HG02798 (cell line): ENCODE results near the gene FBXO17.
"Not testable (repeated sequence)": the region's sequence is repeated elsewhere in the genome, so short reads cannot be mapped to it uniquely, and the experiment has no call there.

ENCODE experiments used
- ATAC-seq: cut with Tn5 transposase; IDR thresholded peaks from one replicate; pipeline ENCODE4 v1.9.1; 2021; ENCODE audit warnings: mild to moderate bottlenecking; ENCODE audit not compliant: unreplicated experiment, poor library complexity

The FBXO17 gene, protein sequence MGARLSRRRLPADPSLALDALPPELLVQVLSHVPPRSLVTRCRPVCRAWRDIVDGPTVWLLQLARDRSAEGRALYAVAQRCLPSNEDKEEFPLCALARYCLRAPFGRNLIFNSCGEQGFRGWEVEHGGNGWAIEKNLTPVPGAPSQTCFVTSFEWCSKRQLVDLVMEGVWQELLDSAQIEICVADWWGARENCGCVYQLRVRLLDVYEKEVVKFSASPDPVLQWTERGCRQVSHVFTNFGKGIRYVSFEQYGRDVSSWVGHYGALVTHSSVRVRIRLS

GRCh38 chr19:38975214-38975860 lies at the start of gene FBXO17:
Gene FBXO17, minus strand, starts transcription at chr19:38975742. Its CDS starts 25,423 bp downstream, at chr19:38950319.
- no peak for ATAC-seq

- ATAC-seq: no peak
These were observed 49.5 kb upstream of the FBXO17 start for GRCh38 chr19:39024875-39025641.

GRCh38 chr19:39021063-39021462 lies 45.5 kb upstream of the FBXO17 start:
- ATAC-seq: no peak

DNA sequence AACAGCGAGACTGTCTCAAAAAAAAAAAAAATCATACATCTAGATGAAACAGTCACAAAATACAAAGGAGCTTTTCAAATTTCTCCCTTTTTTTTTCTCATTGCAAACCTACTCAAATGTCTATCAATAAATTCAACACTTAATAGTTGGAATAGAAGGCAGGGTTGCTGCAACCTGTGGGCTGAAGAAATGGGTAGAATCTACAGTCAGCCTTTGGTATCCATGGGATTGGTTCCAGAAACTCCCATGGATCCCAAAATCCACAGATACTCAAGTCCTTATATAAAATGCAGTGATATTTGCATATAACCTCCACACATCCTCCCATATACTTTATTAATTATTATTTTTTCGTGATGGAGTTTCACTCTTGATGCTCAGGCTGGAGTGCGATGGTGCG lies 42.1 kb upstream of the FBXO17 start:
- ATAC-seq: no peak

DNA sequence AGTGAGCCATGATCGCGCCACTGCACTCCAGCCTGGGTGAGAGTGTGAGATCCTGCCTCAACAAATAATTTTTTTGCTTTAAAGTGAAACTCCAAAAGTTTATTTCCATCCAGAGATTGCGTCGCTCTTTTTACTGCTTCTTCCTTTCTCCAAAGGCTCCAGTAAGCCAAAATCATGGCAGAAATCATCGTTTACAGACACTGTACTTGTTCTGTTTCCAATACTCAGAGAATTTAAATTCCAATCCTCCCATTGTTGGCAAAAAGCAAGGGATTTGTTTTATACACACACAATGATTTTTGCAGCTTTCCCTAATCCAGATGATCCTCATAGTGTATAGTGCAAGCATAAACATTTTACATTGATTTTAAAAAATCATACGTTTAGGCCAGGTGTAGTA lies 41.5 kb upstream of the FBXO17 start:
- ATAC-seq: no peak

GRCh38 chr19:39014037-39014436 lies 38.5 kb upstream of the FBXO17 start:
- ATAC-seq: no peak

DNA sequence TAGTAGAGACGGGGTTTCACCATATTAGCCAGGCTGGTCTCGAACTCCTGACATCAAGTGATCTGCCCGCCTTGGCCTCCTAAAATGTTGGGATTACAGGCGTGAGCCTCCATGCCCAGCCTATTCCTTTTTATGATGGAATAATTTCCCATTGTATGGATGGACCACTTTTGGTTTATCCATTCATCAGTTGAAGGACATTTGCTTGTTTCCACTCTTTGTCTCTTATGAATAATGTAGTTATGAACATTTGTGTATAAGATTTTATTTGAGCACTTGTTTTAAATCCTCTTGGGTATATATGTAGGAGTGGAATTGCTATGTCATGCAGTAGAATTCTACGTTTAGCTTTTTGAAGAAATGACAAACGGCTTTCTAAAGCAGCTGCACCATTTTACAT lies 33.5 kb upstream of the FBXO17 start:
- no peak for ATAC-seq

DNA sequence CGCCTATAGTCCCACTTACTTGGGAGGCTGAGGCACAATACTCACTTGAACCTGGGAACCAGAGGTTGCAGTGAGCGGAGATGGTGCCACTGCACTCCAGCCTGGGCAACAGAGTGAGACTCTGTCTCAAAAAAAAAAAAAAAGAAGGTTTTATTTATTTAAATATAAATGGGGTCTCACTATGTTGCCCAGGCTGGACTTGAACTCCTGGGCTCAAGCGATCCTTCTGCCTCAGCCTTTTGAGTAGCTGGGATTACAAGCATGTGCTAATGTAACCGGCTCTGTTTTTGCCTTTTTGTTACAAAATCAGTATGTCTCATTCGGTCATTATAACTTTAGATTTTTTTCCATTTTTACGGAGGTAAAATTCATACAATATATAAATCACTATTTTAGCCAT lies 32.6 kb upstream of the FBXO17 start:
- ATAC-seq: no peak

DNA sequence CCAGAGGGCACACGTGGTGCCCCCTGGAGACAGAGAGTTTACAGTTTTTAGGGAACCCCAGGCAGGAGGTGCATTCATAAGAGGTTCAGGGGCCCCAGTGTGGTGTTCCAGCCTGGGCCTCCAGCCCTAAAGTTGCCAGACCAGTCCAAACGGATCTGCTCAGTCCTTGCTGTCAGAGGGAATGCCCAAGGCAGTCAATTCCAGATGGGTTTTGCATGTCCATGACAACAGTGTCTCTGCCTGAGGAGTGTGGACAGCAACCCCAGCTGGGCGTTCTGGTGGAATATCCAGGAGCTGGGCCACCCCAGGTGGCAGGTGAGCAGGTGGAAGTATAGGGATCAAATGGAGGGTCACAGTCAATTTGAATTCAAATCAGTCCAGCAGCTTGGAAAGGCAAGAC lies 31.6 kb upstream of the FBXO17 start:
- no peak for ATAC-seq

- ATAC-seq: no peak
These were observed 28.9 kb upstream of the FBXO17 start for GRCh38 chr19:39004403-39004802.

DNA sequence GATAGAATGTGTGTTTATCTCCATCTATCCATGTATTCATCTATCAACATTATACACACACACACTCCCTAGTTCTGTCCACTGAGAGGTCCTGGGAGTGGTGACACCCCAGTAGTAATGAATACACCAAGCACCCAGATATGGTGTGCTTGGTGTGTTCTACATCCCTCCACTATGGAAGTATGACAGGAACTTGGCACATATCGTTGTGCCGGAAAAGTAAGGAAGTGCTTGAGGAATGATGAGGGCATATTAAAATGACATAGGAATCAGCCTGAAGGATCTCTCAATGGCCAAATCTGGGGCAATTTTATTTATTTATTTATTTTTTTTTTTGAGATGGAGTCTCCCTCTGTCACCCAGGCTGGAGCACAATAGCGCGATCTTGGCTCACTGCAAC lies 28.3 kb upstream of the FBXO17 start:
- ATAC-seq: no peak

DNA sequence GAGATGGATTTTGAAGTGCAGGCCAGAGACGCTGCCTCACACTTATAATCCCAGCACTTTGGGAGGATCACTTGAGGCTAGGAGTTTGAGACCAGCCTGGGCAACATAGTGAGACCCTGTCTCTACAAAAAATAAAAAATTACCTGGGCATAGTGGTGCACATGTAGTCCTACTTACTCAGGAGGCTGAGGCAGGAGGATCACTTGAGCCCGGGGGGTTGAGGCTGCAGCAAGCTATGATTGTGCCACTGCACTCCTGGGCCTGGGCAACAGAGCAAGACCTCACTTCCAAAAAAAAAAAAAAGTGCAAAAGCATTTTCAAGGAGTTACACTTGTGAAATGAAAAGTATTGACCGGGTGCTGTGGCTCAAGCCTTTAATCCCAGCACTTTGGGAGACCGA lies 27.6 kb upstream of the FBXO17 start:
- no peak for ATAC-seq

DNA sequence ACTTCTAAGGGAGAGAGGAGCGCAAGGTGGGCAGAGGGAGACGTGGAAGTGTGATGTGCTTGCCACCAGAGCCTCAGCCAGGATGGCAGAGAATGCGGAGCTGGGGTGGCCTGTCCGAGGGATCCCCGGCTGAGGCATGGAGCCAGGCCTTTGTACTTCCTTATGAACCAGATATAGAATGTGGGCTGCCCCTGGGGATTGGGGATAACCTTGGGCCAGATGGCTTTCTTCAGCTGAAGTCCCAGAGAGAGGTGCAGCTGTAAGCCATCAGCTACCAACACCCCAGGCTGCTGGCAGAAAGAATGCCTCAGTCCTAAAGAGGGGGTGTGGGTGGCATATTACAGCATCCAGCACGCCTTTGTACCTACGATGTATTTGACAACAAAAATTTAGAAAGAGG lies 25.5 kb upstream of the FBXO17 start:
- no peak for ATAC-seq

DNA sequence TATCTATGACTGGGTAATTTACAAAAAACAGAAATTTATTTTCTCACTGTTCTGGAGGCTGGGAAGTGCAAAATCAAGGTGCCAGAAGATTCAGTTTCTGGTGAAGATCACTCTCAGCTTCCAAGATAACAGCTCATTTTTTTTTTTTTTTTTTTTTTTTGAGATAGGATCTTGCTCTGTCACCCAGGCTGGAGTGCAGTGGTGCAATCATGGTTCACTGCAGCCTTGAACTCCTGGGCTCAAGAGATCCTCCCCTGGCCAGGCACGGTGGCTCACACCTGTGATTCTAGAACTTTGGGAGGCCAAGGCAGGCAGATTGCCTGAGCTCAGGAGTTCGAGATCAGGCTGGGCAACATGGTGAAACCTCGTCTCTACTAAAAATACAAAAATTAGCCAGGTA lies 22.0 kb upstream of the FBXO17 start:
- not testable (repeated sequence) for ATAC-seq

GRCh38 chr19:38993271-38993670 lies 17.7 kb upstream of the FBXO17 start:
- ATAC-seq: no peak

DNA sequence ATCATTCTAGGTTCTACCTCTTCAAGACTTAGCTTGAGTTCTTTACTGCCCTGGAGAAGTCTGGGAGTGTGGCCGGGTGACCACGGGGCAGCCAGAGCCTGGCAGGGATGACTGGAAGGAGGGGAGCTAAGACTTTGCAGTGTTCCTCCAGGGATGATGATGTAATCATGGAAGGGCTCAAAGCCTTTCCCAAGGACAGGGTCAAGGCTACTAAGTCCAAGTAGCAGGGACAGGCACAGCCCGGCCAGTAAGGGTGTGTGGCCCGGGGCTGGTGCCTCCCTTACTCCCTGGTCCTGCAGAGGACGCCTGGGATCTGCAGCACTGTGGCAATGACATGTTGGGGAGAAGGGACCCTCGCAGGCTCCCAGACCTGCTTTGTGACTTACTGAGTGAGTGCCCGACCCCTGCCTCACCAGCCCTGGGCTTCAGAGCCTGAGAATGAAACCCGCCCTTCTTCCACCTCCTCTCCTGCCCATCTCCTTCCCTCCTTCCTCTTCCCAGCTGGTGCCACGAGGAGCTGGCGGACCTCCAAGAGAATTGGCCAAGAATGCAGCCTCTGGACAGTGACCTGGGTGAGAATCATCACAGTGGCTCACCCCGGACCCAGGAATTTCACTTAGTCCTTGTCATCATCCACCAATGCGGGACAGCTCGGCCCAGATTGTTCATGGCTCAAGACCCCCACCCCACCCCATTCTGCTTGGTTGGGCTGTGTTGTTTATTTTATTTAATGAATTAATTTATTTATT lies 15.6 kb upstream of the FBXO17 start:
- ATAC-seq: no peak

DNA sequence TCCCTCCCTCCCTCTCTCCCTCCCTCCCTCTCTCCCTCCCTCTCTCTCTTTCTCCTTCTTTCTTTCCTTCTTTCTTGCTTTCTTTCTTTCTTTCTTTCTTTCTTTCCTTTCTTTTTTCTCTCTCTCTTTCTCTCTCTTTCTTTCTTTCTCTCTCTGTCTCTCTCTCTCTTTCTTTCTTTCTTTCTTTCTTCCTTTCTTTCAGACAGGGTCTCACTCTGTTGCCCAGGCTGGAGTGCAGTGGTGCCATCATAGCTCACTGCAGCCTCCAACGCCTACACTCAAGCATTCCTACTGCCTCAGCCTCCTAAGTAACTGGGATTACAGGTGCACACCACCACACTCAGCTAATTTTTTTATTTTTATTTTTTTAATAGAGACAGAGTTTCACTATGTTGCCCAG lies 14.1 kb upstream of the FBXO17 start:
- not testable (repeated sequence) for ATAC-seq

DNA sequence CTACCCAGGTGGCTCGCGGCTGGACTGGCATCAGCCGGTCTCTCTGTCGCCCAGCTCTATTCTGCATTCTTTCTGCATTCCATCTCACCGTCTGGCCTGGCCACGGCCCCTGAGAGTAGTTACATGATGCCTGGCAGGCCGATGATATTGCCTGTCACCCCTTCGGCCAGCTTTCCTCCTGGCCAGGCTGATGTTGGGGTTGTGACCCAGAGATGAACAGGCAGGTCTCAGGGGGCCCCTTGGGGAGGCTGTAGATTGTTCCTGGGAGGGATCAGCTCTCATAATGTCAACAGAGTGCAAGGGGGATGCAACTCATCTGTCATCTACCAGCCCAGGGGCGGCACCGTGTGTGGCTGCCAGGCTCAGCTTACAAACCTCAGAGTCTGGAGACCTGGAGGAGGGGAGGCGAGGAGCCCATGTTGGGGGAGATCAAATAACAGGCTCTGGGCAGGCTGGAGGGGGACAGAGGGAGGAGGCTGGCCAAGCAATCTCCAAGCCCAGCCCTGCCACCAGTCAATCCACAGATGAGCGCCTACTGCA lies 13.6 kb upstream of the FBXO17 start:
- no peak for ATAC-seq

DNA sequence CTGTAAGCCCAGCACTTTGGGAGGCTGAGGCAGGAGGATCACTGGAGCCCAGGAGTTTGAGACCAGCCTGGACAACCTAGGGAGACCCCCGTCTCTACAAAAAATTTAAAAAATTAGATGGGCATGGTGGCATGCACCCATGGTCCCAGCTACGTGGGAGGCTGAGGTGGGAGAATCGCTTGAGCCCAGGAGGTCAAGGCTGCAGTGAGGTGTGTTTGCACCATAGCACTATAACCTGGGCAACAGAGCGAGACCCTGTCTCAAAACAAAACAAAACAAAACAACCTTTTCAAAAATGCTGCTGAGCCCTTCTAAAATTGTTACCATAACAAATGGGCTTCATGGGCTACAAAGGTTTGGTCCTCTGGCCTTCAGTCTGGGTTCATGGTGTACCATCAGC lies 13.1 kb upstream of the FBXO17 start:
- ATAC-seq: not testable (repeated sequence)

DNA sequence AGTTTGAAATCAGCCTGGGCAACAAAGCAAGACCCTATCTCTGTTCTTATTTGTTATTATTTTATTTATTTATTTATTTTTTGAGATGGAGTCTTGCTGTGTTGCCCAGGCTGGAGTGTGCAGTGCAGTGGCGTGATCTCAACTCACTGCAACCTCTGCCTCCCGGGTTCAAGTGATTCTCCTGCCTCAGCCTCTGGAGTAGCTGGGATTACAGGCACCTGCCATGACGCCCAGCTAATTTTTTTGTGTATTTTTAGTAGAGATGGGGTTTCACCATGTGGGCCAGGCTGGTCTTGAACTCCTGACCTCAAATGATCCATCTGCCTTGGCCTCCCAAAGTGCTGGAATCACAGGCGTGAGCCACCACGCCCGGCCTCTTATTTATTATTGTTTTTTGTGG lies 12.2 kb upstream of the FBXO17 start:
- not testable (repeated sequence) for ATAC-seq
